ENCODE measurements around the gene ARPC4.

DNA sequence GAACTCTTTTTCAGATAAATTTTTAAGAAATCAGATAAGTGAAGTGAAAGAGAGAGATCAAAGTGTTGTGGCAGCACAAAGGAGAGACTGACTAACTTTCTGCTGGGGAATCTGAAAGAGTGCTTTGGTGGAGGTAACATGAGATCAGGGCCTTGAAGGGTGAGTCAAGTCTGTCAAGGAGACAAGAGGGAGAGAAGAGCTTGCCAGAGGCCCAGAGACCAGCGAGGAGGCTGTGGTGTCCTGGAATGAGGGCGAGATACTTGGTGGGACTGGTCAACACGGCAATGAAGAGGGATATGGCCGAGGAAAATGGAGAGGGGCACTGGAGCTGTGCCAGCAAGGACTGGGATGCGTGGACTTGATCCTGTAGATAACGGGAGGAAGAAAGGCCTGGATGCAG, 5.2 kb upstream of the ARPC4 start:
- TF ChIP-seq SPI1 (IDR thresholded peaks at IDR 0.05; ENCODE audit: borderline replicate concordance, low read depth) (no peak), POLR2AphosphoS5 (IDR thresholded peaks at IDR 0.05; ENCODE audit: low read depth) (no peak), REST (IDR thresholded peaks at IDR 0.05; ENCODE audit: insufficient replicate concordance, low read depth) (no peak), GABPA (IDR thresholded peaks at IDR 0.05; ENCODE audit: low read depth) (no peak)
- TF ChIP-seq, protein P1, sequence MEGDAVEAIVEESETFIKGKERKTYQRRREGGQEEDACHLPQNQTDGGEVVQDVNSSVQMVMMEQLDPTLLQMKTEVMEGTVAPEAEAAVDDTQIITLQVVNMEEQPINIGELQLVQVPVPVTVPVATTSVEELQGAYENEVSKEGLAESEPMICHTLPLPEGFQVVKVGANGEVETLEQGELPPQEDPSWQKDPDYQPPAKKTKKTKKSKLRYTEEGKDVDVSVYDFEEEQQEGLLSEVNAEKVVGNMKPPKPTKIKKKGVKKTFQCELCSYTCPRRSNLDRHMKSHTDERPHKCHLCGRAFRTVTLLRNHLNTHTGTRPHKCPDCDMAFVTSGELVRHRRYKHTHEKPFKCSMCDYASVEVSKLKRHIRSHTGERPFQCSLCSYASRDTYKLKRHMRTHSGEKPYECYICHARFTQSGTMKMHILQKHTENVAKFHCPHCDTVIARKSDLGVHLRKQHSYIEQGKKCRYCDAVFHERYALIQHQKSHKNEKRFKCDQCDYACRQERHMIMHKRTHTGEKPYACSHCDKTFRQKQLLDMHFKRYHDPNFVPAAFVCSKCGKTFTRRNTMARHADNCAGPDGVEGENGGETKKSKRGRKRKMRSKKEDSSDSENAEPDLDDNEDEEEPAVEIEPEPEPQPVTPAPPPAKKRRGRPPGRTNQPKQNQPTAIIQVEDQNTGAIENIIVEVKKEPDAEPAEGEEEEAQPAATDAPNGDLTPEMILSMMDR (IDR thresholded peaks at IDR 0.05; ENCODE audit: insufficient read depth, low read length) = no peak

Data from HL-60 (cell line).